CD4-positive, CD25-positive, alpha-beta regulatory T cell (primary cell): Measurements from ENCODE around the gene HEATR5B. TPM values are rescaled to one million over a fixed set of nuclear protein-coding genes. Genes with fewer than 3 reads are reported as not detected.
A peak's percentile ranks its signal among the peaks of the same experiment; 100 is the strongest.

ENCODE experiments used
- ATAC-seq, 2 donors: fragments of 150-1000 bp; cut with Tn5 transposase; one replicate each; pipeline ENCODE4 v1.10.0; 2021; ENCODE audit warnings: low read depth in 2 of 2, moderate number of reproducible peaks in 2 of 2, moderate library complexity in 1 of 2
- DNase-seq, 3 donors: peaks; one replicate each; pipeline versions ENCODE4 v3.0.0 to v3.0.0-alpha.2; 2012 to 2022; ENCODE audit warnings: mixed read lengths in 1 of 3
- H3K27ac ChIP-seq: one replicate; pipeline ENCODE4 v1.7.0; 2013; ENCODE audit warnings: mild to moderate bottlenecking, low read length; ENCODE audit not compliant: insufficient read depth, poor library complexity, severe bottlenecking
- H3K27me3 ChIP-seq: one replicate; pipeline ENCODE4 v1.7.0; 2013; ENCODE audit warnings: low read length; ENCODE audit not compliant: control insufficient read depth, insufficient read depth
- H3K36me3 ChIP-seq: one replicate; pipeline ENCODE4 v1.7.0; 2013; ENCODE audit warnings: mild to moderate bottlenecking, low read length, moderate library complexity; ENCODE audit not compliant: control insufficient read depth, insufficient read depth
- H3K4me1 ChIP-seq: 2 replicates; pipeline ENCODE4 v1.7.0; 2013; ENCODE audit warnings: mild to moderate bottlenecking, low read length; ENCODE audit not compliant: insufficient read depth, control insufficient read depth, poor library complexity, severe bottlenecking
- H3K4me3 ChIP-seq: one replicate; pipeline ENCODE4 v1.7.0; 2013; ENCODE audit warnings: low read depth, mild to moderate bottlenecking, low read length, moderate library complexity
- H3K9me3 ChIP-seq, 2 experiments: 1 replicate in 1 of 2; 2 replicates in 1 of 2; pipeline ENCODE4 v1.7.0; 2013; ENCODE audit warnings: low read length in 2 of 2, mild to moderate bottlenecking in 1 of 2, moderate library complexity in 1 of 2; ENCODE audit not compliant: control insufficient read depth in 2 of 2
- H3K27ac Mint-ChIP-seq, 3 donors: one replicate each; pipeline ENCODE4 v1.8.0; 2020 to 2022; ENCODE audit warnings: mild to moderate bottlenecking in 3 of 3, mixed read lengths in 3 of 3, moderate library complexity in 2 of 3
- H3K27me3 Mint-ChIP-seq: one replicate; pipeline ENCODE4 v1.8.0; 2022; ENCODE audit warnings: mild to moderate bottlenecking, mixed read lengths
- H3K36me3 Mint-ChIP-seq: one replicate; pipeline ENCODE4 v1.8.0; 2020; ENCODE audit warnings: mixed read lengths
- H3K4me1 Mint-ChIP-seq, 4 donors: one replicate each; pipeline ENCODE4 v1.8.0; 2020 to 2022; ENCODE audit warnings: mixed read lengths in 4 of 4, mild to moderate bottlenecking in 1 of 4
- H3K4me3 Mint-ChIP-seq, 4 donors: one replicate each; pipeline ENCODE4 v1.8.0; 2020 to 2022; ENCODE audit warnings: mild to moderate bottlenecking in 4 of 4, mixed read lengths in 4 of 4, moderate library complexity in 3 of 4
- H3K9me3 Mint-ChIP-seq, 7 donors: one replicate each; pipeline ENCODE4 v1.8.0; 2020 to 2022; ENCODE audit warnings: mixed read lengths in 7 of 7, mild to moderate bottlenecking in 3 of 7, moderate library complexity in 2 of 7
- polyA plus RNA-seq, 4 donors: library from polyadenylated mRNA; unstranded; fragments of 300-500 nt; fragmentation: Illumina TruSeq; gene quantifications; one replicate each; pipeline ENCODE4 v1.2.3, GENCODE V29; 2021
- total RNA-seq: library from RNA; stranded (reverse); gene quantifications from one replicate; pipeline ENCODE4 v1.2.3, GENCODE V29; 2022

HEATR5B gene
- total and polyA plus RNA-seq, 5 donors from 2014 or later = 7.4 to 49.1 (median 10.0) TPM

DNA sequence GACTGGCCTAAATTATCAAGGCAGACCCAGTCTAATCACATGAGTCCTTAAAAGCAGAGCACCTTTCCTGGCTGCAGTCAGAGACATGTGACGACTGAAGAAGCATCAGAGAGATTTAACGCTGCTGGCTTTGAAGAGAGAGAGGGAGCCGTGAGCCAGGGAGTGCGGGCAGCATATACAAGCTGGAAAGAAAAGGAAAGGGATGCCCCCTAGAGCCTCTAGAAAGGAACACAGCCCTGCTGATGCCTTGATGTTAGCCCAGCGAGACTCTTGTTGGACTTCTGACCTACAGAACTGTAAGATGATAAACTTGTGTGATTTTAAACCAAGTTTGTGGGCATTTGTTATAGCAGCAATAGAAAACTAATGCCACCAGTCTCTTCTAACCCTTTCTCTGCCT lies 58.1 kb downstream of the HEATR5B start:
- Mint-ChIP-seq H3K4me3 (no peak overlapping the region), H3K9me3 (no peaks in the 10 kb centered on the region), H3K27ac (no peak overlapping the region), H3K36me3 (peaks cover 42% of the 10 kb centered on the region), H3K4me1 (peaks cover 0 to 12% (median 0%) of the 10 kb centered on the region in 4 donors), H3K27me3 (no peaks in the 10 kb centered on the region)
- no peak for ATAC-seq
- no peaks in the 10 kb centered on the region for H3K9me3 ChIP-seq
- no peak overlapping the region for H3K4me3 ChIP-seq
- DNase-seq = peak in 1 of 3 donors; percentile 26
- H3K27ac ChIP-seq = no peak overlapping the region
- H3K36me3 ChIP-seq = peaks cover 68% of the 10 kb centered on the region
- H3K27me3 ChIP-seq = no peaks in the 10 kb centered on the region
- no peaks in the 10 kb centered on the region for H3K4me1 ChIP-seq

DNA sequence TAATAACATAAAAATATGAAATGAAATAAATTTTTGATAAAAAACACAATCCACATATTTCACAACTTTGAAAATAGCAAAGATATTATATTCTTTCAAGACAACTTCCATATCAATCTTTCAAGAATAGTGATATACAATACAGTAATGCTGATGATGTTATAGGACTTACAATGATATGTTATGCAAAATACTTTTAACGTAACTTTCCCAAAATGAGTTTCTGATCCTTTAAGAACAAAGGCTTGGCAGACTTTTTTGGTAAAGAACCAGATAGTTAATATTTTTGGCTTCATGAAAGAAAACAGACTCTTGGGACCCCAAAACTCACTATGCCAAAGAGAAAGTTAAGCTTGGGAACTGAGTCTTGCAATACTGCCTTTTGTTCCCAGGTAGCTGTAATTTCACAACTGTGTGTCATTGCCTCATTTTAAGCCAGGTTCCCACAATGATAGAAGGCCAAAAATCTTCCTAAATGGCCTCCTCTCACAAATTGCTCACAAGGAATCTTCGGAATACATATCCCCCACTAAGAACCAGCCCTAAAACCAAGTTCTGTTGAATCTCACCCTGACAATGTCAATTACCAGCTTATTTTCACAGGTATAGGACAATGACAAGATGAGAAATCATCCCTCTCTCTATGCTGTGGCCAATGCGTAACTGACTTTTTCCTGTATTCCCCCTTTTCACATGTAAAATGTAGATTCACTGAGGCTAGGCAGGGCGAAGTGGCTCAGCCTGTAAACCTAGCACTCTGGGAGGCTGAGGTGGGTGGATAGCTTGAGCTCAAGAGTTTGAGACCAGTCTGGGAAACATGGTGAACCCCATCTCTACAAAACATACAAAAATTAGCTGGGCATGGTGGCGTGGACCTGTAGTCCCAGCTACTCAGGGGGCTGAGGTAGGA lies 63.0 kb downstream of the HEATR5B start:
- Mint-ChIP-seq H3K36me3 (peaks cover 46% of the 10 kb centered on the region), H3K4me3 (no peak overlapping the region)

DNA sequence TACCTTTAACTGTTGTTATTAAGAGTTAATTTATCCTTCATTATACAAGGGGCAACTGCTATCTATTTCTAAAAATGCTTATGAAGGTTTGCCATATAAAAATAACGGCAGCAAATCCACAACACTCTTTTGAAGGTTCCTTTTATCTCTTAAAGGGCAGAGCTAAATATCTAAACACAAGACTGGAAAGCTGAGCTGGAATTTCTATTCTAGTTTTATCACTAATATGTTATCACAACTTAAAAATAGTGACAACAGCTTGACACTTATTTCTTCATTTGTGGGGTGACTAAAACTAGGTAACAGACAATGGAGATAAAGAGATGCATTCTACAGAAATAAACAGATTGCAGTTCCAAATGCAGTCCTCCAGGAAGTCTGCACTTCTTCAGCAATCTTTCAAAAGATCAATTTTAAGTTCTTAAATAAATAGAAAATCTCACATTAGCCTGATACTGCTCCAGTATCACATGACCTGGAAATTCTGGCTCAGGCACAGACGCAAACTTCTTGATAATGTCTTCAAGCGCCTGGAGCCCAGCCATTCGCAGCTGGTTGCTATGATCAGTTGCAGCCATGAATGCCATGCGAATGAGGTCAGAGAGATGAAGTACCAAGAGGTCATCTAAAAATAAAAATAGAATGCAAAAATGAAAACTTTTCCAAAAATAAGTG lies 63.8 kb downstream of the HEATR5B start:
- no peak for DNase-seq
- H3K27ac Mint-ChIP-seq = no peak overlapping the region
- no peaks in the 10 kb centered on the region for H3K4me1 ChIP-seq
- H3K27ac ChIP-seq = no peak overlapping the region
- peaks cover 0 to 10% (median 0%) of the 10 kb centered on the region in 4 donors for H3K4me1 Mint-ChIP-seq
- no peak overlapping the region for H3K4me3 ChIP-seq
- H3K27me3 Mint-ChIP-seq = no peaks in the 10 kb centered on the region
- no peaks in the 10 kb centered on the region for H3K9me3 ChIP-seq
- H3K27me3 ChIP-seq = no peaks in the 10 kb centered on the region
- H3K4me3 Mint-ChIP-seq = no peak overlapping the region
- H3K36me3 ChIP-seq = peaks cover 76% of the 10 kb centered on the region
- no peaks in the 10 kb centered on the region for H3K9me3 Mint-ChIP-seq
- H3K36me3 Mint-ChIP-seq = peaks cover 46% of the 10 kb centered on the region
- ATAC-seq = no peak

More for the DNA sequence above, 63.0 kb downstream of the HEATR5B start:
- H3K36me3 ChIP-seq = peaks cover 76% of the 10 kb centered on the region
- Mint-ChIP-seq H3K27me3 (no peaks in the 10 kb centered on the region), H3K27ac (no peak overlapping the region), H3K4me1 (peaks cover 0 to 6% (median 0%) of the 10 kb centered on the region in 4 donors), H3K9me3 (no peaks in the 10 kb centered on the region)
- DNase-seq (no peak), ATAC-seq (no peak)
- no peak overlapping the region for H3K27ac ChIP-seq
- no peak overlapping the region for H3K4me3 ChIP-seq
- no peaks in the 10 kb centered on the region for H3K9me3 ChIP-seq
- no peaks in the 10 kb centered on the region for H3K4me1 ChIP-seq
- no peaks in the 10 kb centered on the region for H3K27me3 ChIP-seq

DNA sequence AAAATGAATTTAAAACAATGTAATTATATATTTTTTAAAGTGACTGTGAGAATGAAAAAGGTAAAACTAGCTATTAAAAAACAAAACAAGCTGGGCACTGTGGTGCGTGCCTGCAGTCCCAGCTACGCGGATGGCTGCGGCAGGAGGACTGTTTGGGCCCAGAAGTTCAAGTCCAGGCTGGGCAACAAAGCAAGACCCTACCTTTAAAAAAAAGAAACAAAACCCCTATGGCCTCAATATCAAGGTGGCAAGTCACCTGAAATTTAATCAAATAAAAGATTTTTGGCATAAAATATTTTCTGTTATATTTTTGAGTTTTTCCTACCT lies 70.9 kb downstream of the HEATR5B start:
- H3K4me1 ChIP-seq = peaks cover 21% of the 10 kb centered on the region
- Mint-ChIP-seq H3K4me1 (peaks cover 10 to 30% (median 18%) of the 10 kb centered on the region in 4 donors), H3K27ac (peak overlapping the region in 1 of 3 donors; percentile 77), H3K9me3 (no peaks in the 10 kb centered on the region), H3K4me3 (no peak overlapping the region), H3K36me3 (peaks cover 36% of the 10 kb centered on the region), H3K27me3 (peaks cover 4% of the 10 kb centered on the region)
- H3K4me3 ChIP-seq = peak overlapping the region; percentile 61
- peaks cover 57% of the 10 kb centered on the region for H3K36me3 ChIP-seq
- no peaks in the 10 kb centered on the region for H3K9me3 ChIP-seq
- no peak for ATAC-seq
- H3K27me3 ChIP-seq = no peaks in the 10 kb centered on the region
- no peak for DNase-seq
- no peak overlapping the region for H3K27ac ChIP-seq

DNA sequence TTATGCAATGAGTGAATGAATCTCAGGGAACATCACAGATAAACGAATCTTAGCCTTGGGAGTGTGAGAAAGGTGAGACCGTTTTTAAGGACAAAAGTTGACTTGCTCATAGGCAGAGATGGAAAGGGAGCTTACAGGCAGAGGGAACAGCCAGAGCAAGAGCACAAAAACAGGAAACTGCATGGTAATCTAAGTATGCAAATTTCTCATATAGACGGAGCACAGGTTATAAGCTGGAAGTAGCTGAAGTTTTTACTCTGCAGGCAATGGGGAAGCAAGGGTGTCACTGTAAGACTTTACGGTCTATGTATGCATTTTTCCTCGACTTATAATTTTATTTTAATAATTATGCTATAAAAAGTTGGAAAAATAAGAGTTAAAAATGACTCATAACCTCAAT lies 73.0 kb downstream of the HEATR5B start:
- DNase-seq (peak in 1 of 3 donors; percentile 48), ATAC-seq (peak; percentile 66 to 76)
- Histone ChIP-seq H3K36me3 (peaks cover 61% of the 10 kb centered on the region), H3K27me3 (no peaks in the 10 kb centered on the region), H3K27ac (no peak overlapping the region), H3K9me3 (no peaks in the 10 kb centered on the region), H3K4me3 (peak overlapping the region; percentile 45), H3K4me1 (peaks cover 21% of the 10 kb centered on the region)
- Mint-ChIP-seq H3K27me3 (peaks cover 4% of the 10 kb centered on the region), H3K36me3 (peaks cover 35% of the 10 kb centered on the region), H3K27ac (peak overlapping the region; percentile 64 to 99 (median 86)), H3K4me3 (peak overlapping the region in 2 of 4 donors; percentile 30 to 51), H3K4me1 (peaks cover 10 to 30% (median 18%) of the 10 kb centered on the region in 4 donors), H3K9me3 (no peaks in the 10 kb centered on the region)

- Histone ChIP-seq H3K27me3 (no peaks in the 10 kb centered on the region), H3K27ac (peak overlapping the region; percentile 43), H3K4me3 (no peak overlapping the region), H3K4me1 (peaks cover under 1% of the 10 kb centered on the region), H3K9me3 (no peaks in the 10 kb centered on the region), H3K36me3 (peaks cover 82% of the 10 kb centered on the region)
- Mint-ChIP-seq H3K27me3 (no peaks in the 10 kb centered on the region), H3K9me3 (no peaks in the 10 kb centered on the region), H3K4me1 (peaks cover 0 to 14% (median 8%) of the 10 kb centered on the region in 4 donors), H3K36me3 (peaks cover 39% of the 10 kb centered on the region), H3K27ac (peak overlapping the region; percentile 52 to 72 (median 71)), H3K4me3 (peak overlapping the region in 2 of 4 donors; percentile 7 to 26)
- ATAC-seq (peak; percentile 47 to 67), DNase-seq (peak in 2 of 3 donors; percentile 29 to 54)
Observed at GRCh38 chr2:37005118-37005868, 78.9 kb downstream of the HEATR5B start.

GRCh38 chr2:37000988-37001556 lies 83.1 kb downstream of the HEATR5B start:
- Histone ChIP-seq H3K4me1 (no peaks in the 10 kb centered on the region), H3K9me3 (no peaks in the 10 kb centered on the region), H3K36me3 (peaks cover 73% of the 10 kb centered on the region), H3K27me3 (no peaks in the 10 kb centered on the region), H3K27ac (no peak overlapping the region), H3K4me3 (no peak overlapping the region)
- no peaks in the 10 kb centered on the region for H3K27me3 Mint-ChIP-seq
- DNase-seq (no peak), ATAC-seq (no peak)
- no peak overlapping the region for H3K4me3 Mint-ChIP-seq
- no peak overlapping the region for H3K27ac Mint-ChIP-seq
- H3K4me1 Mint-ChIP-seq = peaks cover 0 to 7% (median 4%) of the 10 kb centered on the region in 4 donors
- no peaks in the 10 kb centered on the region for H3K9me3 Mint-ChIP-seq
- H3K36me3 Mint-ChIP-seq = peaks cover 40% of the 10 kb centered on the region
